GM12891 (cell line): ENCODE results near the gene EYA2.
"Not testable (repeated sequence)": the region's sequence is repeated elsewhere in the genome, so short reads cannot be mapped to it uniquely, and the experiment has no call there.

Experiments
- DNase-seq: peaks from one replicate; pipeline ENCODE4 v3.0.0; 2011; ENCODE audit warnings: low spot score; ENCODE audit not compliant: insufficient read length
- FAIRE-seq: peaks from 2 replicates; lab custom pipeline; 2011; peaks lifted over from hg19 to GRCh38; lab: Jason Lieb, UNC
- PAX5 ChIP-seq: IDR thresholded peaks from 2 replicates; pipeline ENCODE4 v1.6.1; 2011; ENCODE audit warnings: low read length, moderate library complexity, mild to moderate bottlenecking; ENCODE audit not compliant: insufficient read depth, severe bottlenecking
- POLR2A ChIP-seq: IDR thresholded peaks from 2 replicates; pipeline ENCODE4 v1.6.1; 2011; ENCODE audit warnings: low read depth, low read length, control low read depth
- POLR2AphosphoS5 ChIP-seq: IDR thresholded peaks from 2 replicates; pipeline ENCODE4 v1.6.1; 2011; ENCODE audit warnings: low read depth, low read length, control low read depth
- POU2F2 ChIP-seq: IDR thresholded peaks from 2 replicates; pipeline ENCODE4 v1.6.1; 2011; ENCODE audit warnings: low read depth, mild to moderate bottlenecking, control low read depth, low read length, moderate library complexity
- SPI1 ChIP-seq: IDR thresholded peaks from 2 replicates; pipeline ENCODE4 v1.6.1; 2011; ENCODE audit warnings: low read depth, low read length, control low read depth
- TAF1 ChIP-seq: IDR thresholded peaks from 2 replicates; pipeline ENCODE4 v1.6.1; 2011; ENCODE audit warnings: low read depth, low read length, control low read depth

Gene EYA2

GRCh38 chr20:46913329-46914044 is 18.8 kb downstream of the EYA2 start:
- TF ChIP-seq PAX5 (no peak), POLR2AphosphoS5 (no peak), SPI1 (no peak), POU2F2 (no peak), POLR2A (no peak), TAF1 (no peak)
- FAIRE-seq = no peak
- no peak for DNase-seq

GRCh38 chr20:46914789-46915379 is 20.2 kb downstream of the EYA2 start:
- no peak for DNase-seq
- no peak for FAIRE-seq
- TF ChIP-seq POU2F2 (no peak), SPI1 (no peak), TAF1 (no peak), POLR2A (no peak), POLR2AphosphoS5 (no peak), PAX5 (no peak)

GRCh38 chr20:46915575-46916257 is 21.1 kb downstream of the EYA2 start:
- FAIRE-seq (no peak), DNase-seq (no peak)
- TF ChIP-seq POLR2A (no peak), SPI1 (no peak), POLR2AphosphoS5 (no peak), TAF1 (no peak), PAX5 (no peak), POU2F2 (no peak)

GRCh38 chr20:46916258-46916603 is 21.6 kb downstream of the EYA2 start:
- TF ChIP-seq POLR2AphosphoS5 (no peak), POU2F2 (no peak), PAX5 (no peak), POLR2A (no peak), TAF1 (no peak), SPI1 (no peak)
- FAIRE-seq (no peak), DNase-seq (no peak)

- FAIRE-seq = no peak
- no peak for TF ChIP-seq PAX5
- TF ChIP-seq SPI1 = no peak
- no peak for TF ChIP-seq POLR2A
- TF ChIP-seq TAF1 = no peak
- TF ChIP-seq POLR2AphosphoS5 = no peak
- TF ChIP-seq POU2F2 = no peak
- DNase-seq = no peak
Measured at GRCh38 chr20:46917155-46917554, 22.5 kb downstream of the EYA2 start.

- FAIRE-seq (no peak), DNase-seq (no peak)
- no peak for TF ChIP-seq PAX5
- no peak for TF ChIP-seq POU2F2
- no peak for TF ChIP-seq POLR2AphosphoS5
- no peak for TF ChIP-seq SPI1
- no peak for TF ChIP-seq POLR2A
- no peak for TF ChIP-seq TAF1
Measured at GRCh38 chr20:46920114-46920513, 25.5 kb downstream of the EYA2 start.

GRCh38 chr20:46922841-46923240 is 28.2 kb downstream of the EYA2 start:
- not testable (repeated sequence) for DNase-seq, FAIRE-seq

- FAIRE-seq = no peak
- TF ChIP-seq SPI1 = no peak
- TF ChIP-seq PAX5 = no peak
- TF ChIP-seq POU2F2 = no peak
- TF ChIP-seq TAF1 = no peak
- TF ChIP-seq POLR2AphosphoS5 = no peak
- no peak for TF ChIP-seq POLR2A
- DNase-seq = no peak
Measured at GRCh38 chr20:46923550-46923949, 28.9 kb downstream of the EYA2 start.

GRCh38 chr20:46928580-46929132 is 34.0 kb downstream of the EYA2 start:
- no peak for FAIRE-seq
- TF ChIP-seq POU2F2 (no peak), PAX5 (no peak), POLR2A (no peak), SPI1 (no peak), POLR2AphosphoS5 (no peak), TAF1 (no peak)
- DNase-seq = no peak

- DNase-seq (no peak), FAIRE-seq (no peak)
- TF ChIP-seq TAF1 (no peak), POLR2AphosphoS5 (no peak), PAX5 (no peak), SPI1 (no peak), POLR2A (no peak), POU2F2 (no peak)
Measured at GRCh38 chr20:46929902-46930301, 35.3 kb downstream of the EYA2 start.
